HS-27A (cell line): Measurements from ENCODE around the gene CACHD1.
A peak's percentile ranks its signal among the peaks of the same experiment; 100 is the strongest.
"Not testable (repeated sequence)": the region's sequence is repeated elsewhere in the genome, so short reads cannot be mapped to it uniquely, and the experiment has no call there.

Experiments
- DNase-seq: peaks from one replicate; pipeline ENCODE4 v3.0.0-alpha.2; 2012; ENCODE audit warnings: low read depth, missing footprints

The CACHD1 gene

DNA sequence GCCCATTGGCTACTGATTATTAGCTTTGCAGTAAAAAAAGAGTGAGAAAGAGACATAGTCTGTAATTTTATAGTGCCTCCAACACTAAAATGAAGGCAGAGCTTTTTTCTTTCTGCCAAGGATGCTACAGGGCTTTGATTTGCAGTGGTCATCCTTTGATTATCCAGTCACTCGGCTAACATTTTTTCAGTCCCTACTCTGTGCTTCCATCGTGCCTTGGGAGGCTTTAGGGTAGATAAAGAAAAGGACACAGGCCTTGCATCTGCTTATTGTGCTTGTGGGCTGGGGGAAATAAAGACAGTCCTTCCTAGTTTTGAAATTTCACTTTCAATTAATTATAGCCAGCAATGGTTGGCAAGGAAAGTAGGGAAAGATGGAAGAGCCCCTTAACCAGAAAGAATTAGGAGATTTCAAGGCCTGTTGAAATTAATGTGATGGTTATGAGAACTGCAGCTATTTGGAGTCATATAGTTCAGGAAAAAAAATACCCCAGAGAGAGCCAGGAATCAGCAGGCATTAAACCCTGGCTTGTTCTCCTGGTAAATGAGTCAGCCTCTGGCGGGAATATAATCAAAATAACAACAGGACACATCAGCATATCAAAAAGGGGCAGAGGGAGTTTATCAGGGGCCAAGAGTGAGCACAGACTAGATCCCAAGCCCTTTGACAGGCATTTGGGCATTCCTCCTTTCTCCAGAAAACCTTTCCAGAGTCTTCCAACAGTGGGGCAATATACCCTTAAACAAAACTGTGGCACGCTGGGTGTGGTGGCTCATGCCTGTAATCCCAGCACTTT lies 27.4 kb downstream of the CACHD1 start:
- DNase-seq, result no peak

DNA sequence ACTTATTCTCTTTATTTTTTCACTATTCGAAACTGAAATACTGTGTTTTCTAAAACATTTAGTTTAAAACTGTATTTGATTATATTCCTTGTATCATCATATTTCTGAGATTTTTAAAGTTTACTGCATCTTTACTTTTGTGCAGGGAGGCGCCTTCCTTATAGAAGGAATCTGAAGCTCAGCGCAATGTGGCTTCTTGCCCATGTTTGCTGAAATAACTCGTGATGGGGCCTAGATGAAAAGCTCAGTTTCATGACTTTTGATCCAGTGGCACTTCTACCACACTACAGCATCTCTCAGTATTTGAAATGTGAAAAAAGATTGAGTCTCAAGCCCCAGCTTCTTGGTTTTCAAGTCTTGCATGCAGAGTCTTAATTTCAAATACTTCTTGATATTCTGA lies 28.4 kb downstream of the CACHD1 start:
- no peak for DNase-seq

GRCh38 chr1:64499011-64499410 lies 29.1 kb downstream of the CACHD1 start:
- DNase-seq, result no peak

DNA sequence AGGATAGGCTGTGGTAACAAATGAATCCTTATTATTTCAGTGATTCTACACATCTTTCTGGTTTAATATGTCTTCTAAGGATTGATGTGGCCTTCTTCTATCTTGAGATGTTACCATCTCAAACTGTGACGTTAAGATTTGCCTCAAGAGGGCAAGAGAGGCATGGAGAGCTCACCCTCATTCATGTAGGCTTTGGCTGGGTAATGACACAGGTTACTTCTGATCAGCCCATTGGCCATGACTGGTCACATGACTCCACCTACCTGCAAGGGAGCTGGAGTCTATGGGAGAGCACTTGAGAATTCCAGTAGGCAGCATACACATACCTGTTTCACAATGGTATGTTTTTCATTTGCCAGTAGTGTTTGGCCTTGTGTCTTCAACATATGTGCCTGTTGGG lies 30.0 kb downstream of the CACHD1 start:
- DNase-seq, result no peak

DNA sequence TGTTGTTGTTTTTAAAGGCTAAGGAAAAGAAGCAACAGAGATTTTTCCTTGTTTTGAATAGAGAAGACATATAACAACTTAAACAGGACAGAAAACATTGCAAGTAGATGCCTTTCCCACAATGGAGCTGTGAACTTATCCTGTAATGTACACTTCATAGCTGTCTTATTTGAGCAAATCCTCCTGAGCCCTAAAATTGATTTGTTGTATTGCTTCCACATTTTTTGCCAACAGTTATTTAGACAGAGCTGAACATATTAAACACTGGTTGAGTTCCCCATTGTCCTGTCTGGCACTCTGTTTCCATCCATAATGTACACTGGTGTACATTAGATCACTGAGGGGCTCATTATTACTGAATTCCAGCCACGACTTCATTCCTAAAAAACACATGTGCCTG lies 32.2 kb downstream of the CACHD1 start:
- DNase-seq, result no peak

DNA sequence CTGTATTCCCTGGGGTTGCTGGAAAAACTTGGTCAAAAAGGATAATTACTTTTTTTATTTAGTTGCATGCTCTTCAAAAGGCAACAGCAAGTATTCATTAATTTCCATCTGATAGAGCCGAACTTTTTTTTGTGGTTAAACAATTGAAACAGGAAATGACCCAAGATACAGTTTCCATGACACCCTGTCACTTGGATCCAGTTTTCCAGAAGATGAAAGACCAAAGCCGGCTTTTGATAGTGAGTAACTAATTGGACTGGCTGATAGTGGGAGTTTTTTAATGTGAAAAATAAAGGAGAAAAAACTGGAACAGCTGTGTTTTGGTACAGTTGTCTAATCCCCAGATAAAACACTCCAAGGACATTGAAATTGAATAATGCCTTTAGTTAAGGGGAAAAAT lies 33.0 kb downstream of the CACHD1 start:
- no peak for DNase-seq

DNA sequence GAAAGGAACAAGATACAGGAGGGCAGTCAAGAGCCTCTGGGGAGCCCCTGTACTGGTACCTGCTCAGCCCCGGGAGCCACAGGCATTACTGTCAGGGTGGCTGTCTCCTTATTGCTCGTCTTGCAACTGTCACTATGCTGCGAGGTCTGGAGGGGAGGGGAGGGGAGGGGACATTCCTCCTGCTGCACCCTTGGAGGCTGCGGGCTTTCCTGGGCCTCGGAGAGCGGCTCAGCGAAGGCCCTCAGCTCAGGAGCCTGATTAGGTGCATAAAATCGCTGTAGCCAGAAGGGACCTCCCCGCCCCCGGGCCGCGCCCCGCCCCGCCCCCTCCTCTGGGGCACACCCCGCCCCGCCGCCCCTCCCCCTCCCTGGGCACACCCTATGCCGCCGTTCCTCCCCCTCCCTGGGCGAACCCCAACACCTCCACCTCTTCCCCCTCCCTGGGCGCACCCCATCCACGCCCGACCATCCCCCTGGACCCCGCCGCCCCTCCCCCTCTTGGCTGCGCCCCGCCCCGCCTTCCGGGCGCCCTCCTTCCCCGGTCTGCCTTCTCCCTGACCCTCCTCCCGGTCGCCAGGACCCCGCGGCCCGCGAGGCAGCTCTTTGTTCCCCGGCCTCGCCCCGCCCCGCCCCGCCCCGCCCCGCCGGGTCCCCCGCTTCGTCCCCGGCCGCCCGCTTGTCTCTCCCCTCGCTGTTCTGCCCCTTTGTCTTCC lies 35.5 kb downstream of the CACHD1 start:
- DNase-seq, result no peak

GRCh38 chr1:64505944-64506655 lies 36.2 kb downstream of the CACHD1 start:
- no peak for DNase-seq

DNA sequence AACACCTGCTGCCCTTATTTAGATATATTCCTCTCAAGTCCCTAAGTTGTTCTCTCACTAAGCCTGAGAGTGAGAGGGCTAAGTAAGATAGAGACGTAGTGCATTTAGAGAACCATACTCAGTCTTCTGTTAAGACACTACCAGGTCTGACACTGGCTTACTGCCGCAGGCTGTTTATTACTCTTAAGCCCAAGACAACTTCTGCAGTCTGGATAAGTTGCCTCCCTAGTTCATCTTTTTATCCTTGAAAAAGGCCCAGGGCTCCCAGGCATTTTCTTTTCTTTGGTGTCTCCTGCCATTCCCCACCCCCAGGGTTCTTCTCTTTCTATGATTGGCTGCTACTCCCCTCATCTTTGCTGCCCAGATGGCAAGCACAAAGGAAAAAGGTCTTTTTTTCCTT lies 38.7 kb downstream of the CACHD1 start:
- no peak for DNase-seq

DNA sequence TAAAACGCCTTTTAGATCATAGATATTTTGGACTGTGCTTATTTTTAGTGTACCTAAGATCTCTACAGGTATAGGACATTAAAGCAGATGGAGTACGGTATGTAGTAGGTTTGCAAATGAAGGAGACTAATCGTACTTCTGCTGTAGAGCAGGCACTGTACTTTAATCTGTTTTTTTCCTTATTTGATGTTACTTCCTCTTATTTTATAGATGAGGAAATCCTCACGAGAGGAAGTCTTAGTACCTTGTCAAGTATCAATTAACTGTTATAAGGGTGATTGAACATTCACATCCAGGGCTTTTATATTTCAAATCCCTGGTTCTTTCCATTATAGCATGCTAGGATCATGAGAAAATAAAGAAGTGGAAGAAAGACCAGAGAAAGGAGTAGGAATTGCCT lies 41.1 kb downstream of the CACHD1 start:
- no peak for DNase-seq

GRCh38 chr1:64512206-64512605 lies 42.3 kb downstream of the CACHD1 start:
- DNase-seq, result not testable (repeated sequence)

DNA sequence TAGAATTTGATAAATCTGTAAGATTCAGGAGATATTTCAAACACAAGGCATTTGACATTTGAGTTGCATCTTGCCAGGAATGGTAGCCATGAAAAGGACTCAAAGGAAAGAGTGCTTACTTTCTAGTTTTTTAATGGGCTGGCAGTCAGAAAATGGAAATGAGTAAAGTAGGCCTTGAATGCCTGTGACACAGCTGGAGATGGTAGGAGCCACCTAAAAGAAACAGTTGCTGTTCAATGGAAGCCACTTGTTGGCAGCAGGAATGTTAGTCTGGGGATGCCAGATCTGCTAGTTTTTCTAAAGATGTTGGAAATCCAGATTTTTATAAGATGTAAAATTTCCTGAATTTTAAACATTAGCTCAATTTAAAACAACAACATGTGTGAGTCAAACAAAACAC lies 43.6 kb downstream of the CACHD1 start:
- DNase-seq, result no peak

GRCh38 chr1:64514197-64514765 lies 44.4 kb downstream of the CACHD1 start:
- DNase-seq, result peak; percentile 58

DNA sequence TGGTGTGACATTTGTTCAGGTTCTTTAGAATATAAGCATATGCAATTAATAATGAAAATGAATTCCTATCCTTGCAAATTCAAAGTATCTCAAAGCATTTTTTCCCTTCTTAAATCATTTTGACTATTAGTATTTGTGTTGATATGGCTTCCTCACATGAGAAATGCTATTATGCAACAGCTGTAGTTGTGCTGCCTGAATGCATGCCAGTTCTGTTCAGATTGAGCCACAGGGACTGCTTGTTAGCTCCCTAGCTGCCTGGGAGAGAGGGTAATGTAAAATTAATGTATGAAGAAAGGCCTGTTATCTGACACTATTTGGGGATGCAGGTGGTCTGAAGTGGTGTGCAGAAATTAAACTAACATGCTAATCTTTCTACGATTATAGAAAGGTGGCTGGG lies 45.5 kb downstream of the CACHD1 start:
- no peak for DNase-seq

GRCh38 chr1:64516301-64516700 lies 46.4 kb downstream of the CACHD1 start:
- DNase-seq, result no peak

GRCh38 chr1:64516803-64517568 lies 47.1 kb downstream of the CACHD1 start:
- peak; percentile 72 for DNase-seq

DNA sequence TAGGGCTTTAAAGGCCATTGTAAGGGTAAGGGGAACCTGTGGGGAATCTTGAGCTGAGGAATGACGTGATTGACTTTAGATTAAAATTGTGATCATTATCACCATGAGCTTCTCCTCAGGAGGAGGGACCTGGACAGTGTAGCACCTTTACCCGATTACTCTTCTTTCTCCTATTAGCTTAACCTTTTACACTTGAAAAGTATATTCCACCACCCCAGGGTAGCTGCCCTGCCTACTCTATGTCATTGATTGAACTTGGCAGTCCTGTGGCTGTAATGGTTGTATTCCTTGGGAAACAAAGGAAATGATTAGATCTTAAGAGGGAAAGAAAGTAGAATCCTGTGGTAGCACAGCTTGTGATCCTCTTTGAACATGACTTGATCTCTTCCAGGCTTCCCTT lies 47.7 kb downstream of the CACHD1 start:
- no peak for DNase-seq

- no peak for DNase-seq
These were observed 49.0 kb downstream of the CACHD1 start for GRCh38 chr1:64518692-64519481.

- peak; percentile 47 for DNase-seq
These were observed 50.0 kb downstream of the CACHD1 start for GRCh38 chr1:64519901-64520300.

- no peak for DNase-seq
These were observed 52.8 kb downstream of the CACHD1 start for GRCh38 chr1:64522740-64523139.
